H9 (cell line): ENCODE measurements around the gene GGNBP2. TPM values are rescaled to one million over a fixed set of nuclear protein-coding genes. Genes with fewer than 3 reads are reported as not detected.

Experiments
- DNase-seq: peaks from one replicate; pipeline ENCODE4 v3.0.0-alpha.2; 2017
- H2AFZ ChIP-seq: one replicate; pipeline ENCODE4 v1.6.1; 2013; ENCODE audit warnings: mild to moderate bottlenecking, low read length, control low read depth, moderate library complexity
- H2AK5ac ChIP-seq: 2 replicates; pipeline ENCODE4 v1.6.1; 2013; ENCODE audit warnings: low read length, control low read depth, mixed read lengths; ENCODE audit not compliant: insufficient read length
- H2BK120ac ChIP-seq: one replicate; pipeline ENCODE4 v1.6.1; 2013; ENCODE audit warnings: low read depth, mild to moderate bottlenecking, low read length, control low read depth, inconsistent platforms; ENCODE audit not compliant: poor library complexity, severe bottlenecking
- H2BK12ac ChIP-seq: 2 replicates; pipeline ENCODE4 v1.6.1; 2013; ENCODE audit warnings: low read length, control low read depth, mixed read lengths, low read depth; ENCODE audit not compliant: insufficient read length
- H2BK15ac ChIP-seq: 2 replicates; pipeline ENCODE4 v1.6.1; 2013; ENCODE audit warnings: low read depth, low read length, control low read depth
- H2BK20ac ChIP-seq: one replicate; pipeline ENCODE4 v1.6.1; 2013; ENCODE audit warnings: low read depth, mild to moderate bottlenecking, low read length, control low read depth, inconsistent platforms; ENCODE audit not compliant: poor library complexity, severe bottlenecking
- H2BK5ac ChIP-seq: 2 replicates; pipeline ENCODE4 v1.6.1; 2013; ENCODE audit warnings: low read length, control low read depth, mixed read lengths; ENCODE audit not compliant: insufficient read length
- H3K14ac ChIP-seq: 2 replicates; pipeline ENCODE4 v1.6.1; 2013; ENCODE audit warnings: low read length, control low read depth; ENCODE audit not compliant: insufficient read depth
- H3K18ac ChIP-seq: 2 replicates; pipeline ENCODE4 v1.6.1; 2013; ENCODE audit warnings: low read depth, mild to moderate bottlenecking, mixed read lengths, low read length, control low read depth; ENCODE audit not compliant: insufficient read length
- H3K23ac ChIP-seq: 2 replicates; pipeline ENCODE4 v1.6.1; 2013; ENCODE audit warnings: low read length, control low read depth, mixed read lengths, low read depth; ENCODE audit not compliant: insufficient read length
- H3K23me2 ChIP-seq: 2 replicates; pipeline ENCODE4 v1.6.1; 2013; ENCODE audit warnings: low read depth, mild to moderate bottlenecking, mixed read lengths, low read length, control low read depth; ENCODE audit not compliant: insufficient read length, poor library complexity, severe bottlenecking
- H3K27ac ChIP-seq: 2 replicates; pipeline ENCODE4 v1.5.1; 2013; ENCODE audit warnings: low read length, control low read depth, mixed read lengths, low read depth; ENCODE audit not compliant: insufficient read length
- H3K27me3 ChIP-seq: 2 replicates; pipeline ENCODE4 v1.6.1; 2013; ENCODE audit warnings: low read length, control low read depth, inconsistent platforms; ENCODE audit not compliant: insufficient read depth
- H3K4ac ChIP-seq: 2 replicates; pipeline ENCODE4 v1.6.1; 2013; ENCODE audit warnings: low read depth, mild to moderate bottlenecking, control low read depth, inconsistent platforms, low read length, moderate library complexity
- H3K4me1 ChIP-seq: 2 replicates; pipeline ENCODE4 v1.6.1; 2013; ENCODE audit warnings: low read length, control low read depth, inconsistent platforms; ENCODE audit not compliant: insufficient read depth
- H3K4me2 ChIP-seq: 2 replicates; pipeline ENCODE4 v1.6.1; 2013; ENCODE audit warnings: low read length, control low read depth, mixed read lengths; ENCODE audit not compliant: insufficient read length, insufficient read depth
- H3K56ac ChIP-seq: 2 replicates; pipeline ENCODE4 v1.6.1; 2013; ENCODE audit warnings: low read depth, mild to moderate bottlenecking, mixed read lengths, low read length, control low read depth; ENCODE audit not compliant: insufficient read length
- H3K79me1 ChIP-seq: 2 replicates; pipeline ENCODE4 v1.6.1; 2013; ENCODE audit warnings: low read depth, mild to moderate bottlenecking, moderate library complexity, low read length, control low read depth, inconsistent platforms; ENCODE audit not compliant: insufficient read depth, poor library complexity, severe bottlenecking
- H3K79me2 ChIP-seq: 2 replicates; pipeline ENCODE4 v1.6.1; 2013; ENCODE audit warnings: low read length, control low read depth, inconsistent platforms; ENCODE audit not compliant: insufficient read depth
- H3K9ac ChIP-seq: 2 replicates; pipeline ENCODE4 v1.6.1; 2013; ENCODE audit warnings: low read length, control low read depth, mixed read lengths; ENCODE audit not compliant: insufficient read length; ENCODE audit errors: extremely low read depth
- H3K9me3 ChIP-seq: one replicate; pipeline ENCODE4 v1.6.1; 2013; ENCODE audit warnings: low read depth, low read length, inconsistent platforms; ENCODE audit not compliant: control insufficient read depth
- H3T11ph ChIP-seq: one replicate; pipeline ENCODE4 v1.6.1; 2013; ENCODE audit warnings: mild to moderate bottlenecking, low read length, control low read depth, inconsistent platforms
- H4K20me1 ChIP-seq: one replicate; pipeline ENCODE4 v1.6.1; 2013; ENCODE audit not compliant: control insufficient read depth, insufficient read length, insufficient read depth
- H4K5ac ChIP-seq: 2 replicates; pipeline ENCODE4 v1.6.1; 2013; ENCODE audit warnings: low read depth, mild to moderate bottlenecking, mixed read lengths, low read length, control low read depth; ENCODE audit not compliant: insufficient read length
- H4K8ac ChIP-seq: replicated peaks from 2 replicates; pipeline ENCODE4 v1.6.1; 2013; ENCODE audit warnings: low read length, control low read depth, mixed read lengths, low read depth; ENCODE audit not compliant: insufficient read length
- H4K91ac ChIP-seq: 2 replicates; pipeline ENCODE4 v1.6.1; 2013; ENCODE audit warnings: low read depth, mild to moderate bottlenecking, moderate library complexity, mixed read lengths, low read length, control low read depth; ENCODE audit not compliant: insufficient read length
- H3K27ac Mint-ChIP-seq, 3 experiments: 2 replicates in 2 of 3; 3 replicates in 1 of 3; pipeline ENCODE4 v1.8.0; 2020 to 2021; ENCODE audit warnings: mixed read lengths in 3 of 3, mild to moderate bottlenecking in 1 of 3, moderate library complexity in 1 of 3
- H3K27me3 Mint-ChIP-seq: 2 replicates; pipeline ENCODE4 v1.8.0; 2021; ENCODE audit warnings: low read depth, mild to moderate bottlenecking, moderate library complexity, mixed read lengths
- H3K36me3 Mint-ChIP-seq, 3 experiments: 2 replicates in 2 of 3; 3 replicates in 1 of 3; pipeline ENCODE4 v1.8.0; 2020 to 2021; ENCODE audit warnings: low read depth in 3 of 3, mixed read lengths in 3 of 3; ENCODE audit not compliant: insufficient read depth in 1 of 3
- H3K4me1 Mint-ChIP-seq, 2 experiments: 2 replicates each; pipeline ENCODE4 v1.8.0; 2020; ENCODE audit warnings: mixed read lengths in 2 of 2
- H3K4me3 Mint-ChIP-seq, 2 experiments: 2 replicates in 1 of 2; 3 replicates in 1 of 2; pipeline ENCODE4 v1.8.0; 2020 to 2021; ENCODE audit warnings: mild to moderate bottlenecking in 2 of 2, mixed read lengths in 2 of 2, moderate library complexity in 1 of 2
- H3K9me3 Mint-ChIP-seq, 2 experiments: 2 replicates in 1 of 2; 3 replicates in 1 of 2; pipeline ENCODE4 v1.8.0; 2020; ENCODE audit warnings: mild to moderate bottlenecking in 2 of 2, mixed read lengths in 2 of 2, moderate library complexity in 1 of 2
- WGBS: extraction: QIAGEN DNeasy Blood & Tissue Kit; methylation state at CpG from one replicate; pipeline ENCODE4 v1.1.7; 2013; ENCODE audit warnings: missing lambda C conversion rate, low lambda C conversion rate, mixed read lengths; ENCODE audit not compliant: insufficient read length; ENCODE audit errors: extremely low coverage; 5-methylcytosine and 5-hydroxymethylcytosine counted together
- total RNA-seq: library from RNA; stranded (reverse); gene quantifications from 2 replicates; pipeline ENCODE4 v1.2.1, GENCODE V29; 2021
- TF ChIP-seq, protein P1 (sequence below): fragments of 200-600 bp; sonication (generic); conservative IDR thresholded peaks from 3 replicates; pipeline ENCODE4 v1.8.0; 2021; ENCODE audit warnings: antibody characterized with exemption, mild to moderate bottlenecking

Gene GGNBP2
- total RNA-seq, 1 experiment from 2014 or later, result 52.8 TPM

DNA sequence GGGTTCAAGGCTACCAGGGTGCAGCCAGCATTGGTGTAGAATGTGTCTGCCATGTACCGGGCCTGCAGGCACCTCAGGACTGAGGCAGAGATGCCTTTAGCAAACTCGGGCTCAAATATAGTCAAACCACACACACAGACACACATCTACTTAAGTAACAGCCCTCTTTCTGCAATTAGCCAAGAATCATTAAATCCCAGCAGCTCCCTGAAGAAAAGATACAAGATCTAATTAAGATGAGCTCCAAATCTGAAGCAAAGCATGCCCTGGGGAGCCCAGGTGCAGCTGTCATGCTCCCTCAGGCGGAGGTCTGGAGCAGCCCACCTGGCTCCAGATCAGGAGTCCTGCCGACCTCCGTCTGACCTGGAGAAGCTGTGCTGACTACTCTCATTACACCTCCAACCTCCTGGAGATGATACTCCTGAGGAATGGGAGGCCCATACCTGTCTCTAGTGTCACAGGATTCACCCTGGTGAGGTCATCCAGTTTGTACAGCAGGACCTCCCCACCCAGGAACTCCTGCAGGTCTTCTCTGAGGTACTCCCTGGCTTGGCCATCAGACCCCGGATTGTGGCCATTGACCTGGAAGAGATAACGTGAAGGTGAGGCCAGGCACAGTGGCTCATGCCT is 17.0 kb upstream of the GGNBP2 start:
- Histone ChIP-seq H3K18ac (no peak overlapping the region), H3K23ac (no peak overlapping the region), H2AK5ac (no peak overlapping the region), H2BK12ac (no peak overlapping the region), H3K9ac (no peak overlapping the region), H3K56ac (no peak overlapping the region), H2BK120ac (no peak overlapping the region), H3K14ac (no peak overlapping the region), H3K27me3 (no peaks in the 10 kb centered on the region), H4K20me1 (no peaks in the 10 kb centered on the region), H3K23me2 (no peaks in the 10 kb centered on the region), H3K79me2 (no peaks in the 10 kb centered on the region), H3T11ph (no peak overlapping the region), H2AFZ (no peak overlapping the region), H3K4me2 (no peak overlapping the region), H3K79me1 (peaks cover under 1% of the 10 kb centered on the region), H3K9me3 (no peaks in the 10 kb centered on the region), H2BK5ac (no peak overlapping the region), H4K5ac (no peak overlapping the region), H4K8ac (no peak overlapping the region), H4K91ac (no peak overlapping the region), H3K4me1 (no peaks in the 10 kb centered on the region), H3K27ac (no peak overlapping the region), H2BK20ac (no peak overlapping the region), H3K4ac (no peak overlapping the region), H2BK15ac (no peak overlapping the region)
- peaks cover 0 to 3% of the 10 kb centered on the region in 2 experiments; a peak in 1 of 4 replicates for H3K4me1 Mint-ChIP-seq
- TF ChIP-seq, protein P1, sequence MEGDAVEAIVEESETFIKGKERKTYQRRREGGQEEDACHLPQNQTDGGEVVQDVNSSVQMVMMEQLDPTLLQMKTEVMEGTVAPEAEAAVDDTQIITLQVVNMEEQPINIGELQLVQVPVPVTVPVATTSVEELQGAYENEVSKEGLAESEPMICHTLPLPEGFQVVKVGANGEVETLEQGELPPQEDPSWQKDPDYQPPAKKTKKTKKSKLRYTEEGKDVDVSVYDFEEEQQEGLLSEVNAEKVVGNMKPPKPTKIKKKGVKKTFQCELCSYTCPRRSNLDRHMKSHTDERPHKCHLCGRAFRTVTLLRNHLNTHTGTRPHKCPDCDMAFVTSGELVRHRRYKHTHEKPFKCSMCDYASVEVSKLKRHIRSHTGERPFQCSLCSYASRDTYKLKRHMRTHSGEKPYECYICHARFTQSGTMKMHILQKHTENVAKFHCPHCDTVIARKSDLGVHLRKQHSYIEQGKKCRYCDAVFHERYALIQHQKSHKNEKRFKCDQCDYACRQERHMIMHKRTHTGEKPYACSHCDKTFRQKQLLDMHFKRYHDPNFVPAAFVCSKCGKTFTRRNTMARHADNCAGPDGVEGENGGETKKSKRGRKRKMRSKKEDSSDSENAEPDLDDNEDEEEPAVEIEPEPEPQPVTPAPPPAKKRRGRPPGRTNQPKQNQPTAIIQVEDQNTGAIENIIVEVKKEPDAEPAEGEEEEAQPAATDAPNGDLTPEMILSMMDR, result no peak
- no peaks in the 10 kb centered on the region; the same call in 1 of the 2 replicates for H3K27me3 Mint-ChIP-seq
- H3K27ac Mint-ChIP-seq, result no peak overlapping the region
- no peaks in the 10 kb centered on the region for H3K9me3 Mint-ChIP-seq
- H3K36me3 Mint-ChIP-seq, result peaks cover 46 to 86% (median 72%) of the 10 kb centered on the region in 3 experiments; a peak in 6 of 7 replicates
- no peak for DNase-seq
- no peak overlapping the region; a peak in 1 of 5 replicates for H3K4me3 Mint-ChIP-seq
- no CpG with 5 or more reads among the region's 7 CpGs for WGBS
